HUES48 (cell line): Measurements from ENCODE around the gene SASH3.

Source experiments
- H3K27ac ChIP-seq: one replicate; pipeline ENCODE4 v1.7.0; 2013; ENCODE audit warnings: low read depth, low read length, inconsistent platforms
- H3K27me3 ChIP-seq: 2 replicates; pipeline ENCODE4 v1.6.1; 2013; ENCODE audit warnings: mild to moderate bottlenecking, low read length; ENCODE audit not compliant: control insufficient read depth, insufficient read depth
- H3K36me3 ChIP-seq: 2 replicates; pipeline ENCODE4 v1.6.1; 2013; ENCODE audit warnings: low read length; ENCODE audit not compliant: control insufficient read depth, insufficient read depth
- H3K4me1 ChIP-seq: 2 replicates; pipeline ENCODE4 v1.6.1; 2013; ENCODE audit warnings: mild to moderate bottlenecking, low read length; ENCODE audit not compliant: control insufficient read depth, insufficient read depth
- H3K4me3 ChIP-seq: 2 replicates; pipeline ENCODE4 v1.5.1; 2013; ENCODE audit warnings: mild to moderate bottlenecking, low read depth, low read length
- H3K9ac ChIP-seq: 2 replicates; pipeline ENCODE4 v1.6.1; 2013; ENCODE audit warnings: mild to moderate bottlenecking, low read depth, low read length, moderate library complexity
- H3K9me3 ChIP-seq: 2 replicates; pipeline ENCODE4 v1.6.1; 2013; ENCODE audit warnings: low read length; ENCODE audit not compliant: control insufficient read depth, insufficient read depth

Gene SASH3

DNA sequence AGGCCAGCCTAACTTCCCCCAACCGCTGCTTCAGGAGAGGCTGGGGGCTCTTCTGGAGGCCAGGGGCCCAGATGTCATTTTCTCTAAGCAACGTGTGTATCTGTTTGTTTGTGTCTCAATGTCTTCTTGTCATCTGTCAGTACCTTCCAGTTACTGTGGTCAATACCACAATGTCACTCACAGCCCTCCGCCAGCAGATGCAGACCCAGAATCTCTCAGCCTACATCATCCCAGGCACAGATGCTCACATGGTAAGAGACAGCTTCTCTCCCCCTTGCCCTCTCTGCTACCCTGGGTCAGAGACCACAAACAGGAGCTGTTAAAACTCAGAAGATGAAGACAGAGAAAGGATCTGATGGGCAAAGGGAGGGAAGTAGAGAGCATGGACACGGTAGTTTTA is 35.9 kb upstream of the SASH3 start:
- Histone ChIP-seq H3K27me3 (peaks cover 19% of the 10 kb centered on the region), H3K4me3 (no peak overlapping the region), H3K36me3 (no peaks in the 10 kb centered on the region), H3K9ac (no peak overlapping the region), H3K9me3 (no peaks in the 10 kb centered on the region), H3K27ac (no peak overlapping the region), H3K4me1 (peaks cover 26% of the 10 kb centered on the region)

DNA sequence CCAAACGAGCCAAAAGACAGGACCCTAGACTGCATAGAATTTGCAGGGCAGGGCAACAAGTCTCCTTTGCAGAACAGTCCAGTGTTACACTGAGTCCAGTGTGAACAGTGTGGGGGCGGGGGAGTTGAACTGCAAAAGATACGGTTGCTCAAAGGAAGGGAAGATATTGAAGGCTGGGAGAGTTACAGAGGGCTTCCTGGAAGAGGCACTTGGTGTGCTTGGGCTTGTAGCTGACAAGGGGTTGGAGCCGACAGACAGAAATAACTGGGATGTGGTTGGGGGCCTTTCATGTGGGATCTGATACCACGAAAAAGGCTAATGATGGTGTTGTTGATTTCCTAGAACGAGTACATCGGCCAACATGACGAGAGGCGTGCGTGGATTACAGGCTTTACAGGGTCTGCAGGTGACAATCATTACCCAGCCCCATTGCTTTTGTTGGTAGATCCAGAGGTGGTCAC is 34.9 kb upstream of the SASH3 start:
- Histone ChIP-seq H3K4me1 (peaks cover 16% of the 10 kb centered on the region), H3K9me3 (no peaks in the 10 kb centered on the region), H3K27me3 (peaks cover 19% of the 10 kb centered on the region), H3K4me3 (no peak overlapping the region), H3K27ac (no peak overlapping the region), H3K9ac (no peak overlapping the region), H3K36me3 (no peaks in the 10 kb centered on the region)

DNA sequence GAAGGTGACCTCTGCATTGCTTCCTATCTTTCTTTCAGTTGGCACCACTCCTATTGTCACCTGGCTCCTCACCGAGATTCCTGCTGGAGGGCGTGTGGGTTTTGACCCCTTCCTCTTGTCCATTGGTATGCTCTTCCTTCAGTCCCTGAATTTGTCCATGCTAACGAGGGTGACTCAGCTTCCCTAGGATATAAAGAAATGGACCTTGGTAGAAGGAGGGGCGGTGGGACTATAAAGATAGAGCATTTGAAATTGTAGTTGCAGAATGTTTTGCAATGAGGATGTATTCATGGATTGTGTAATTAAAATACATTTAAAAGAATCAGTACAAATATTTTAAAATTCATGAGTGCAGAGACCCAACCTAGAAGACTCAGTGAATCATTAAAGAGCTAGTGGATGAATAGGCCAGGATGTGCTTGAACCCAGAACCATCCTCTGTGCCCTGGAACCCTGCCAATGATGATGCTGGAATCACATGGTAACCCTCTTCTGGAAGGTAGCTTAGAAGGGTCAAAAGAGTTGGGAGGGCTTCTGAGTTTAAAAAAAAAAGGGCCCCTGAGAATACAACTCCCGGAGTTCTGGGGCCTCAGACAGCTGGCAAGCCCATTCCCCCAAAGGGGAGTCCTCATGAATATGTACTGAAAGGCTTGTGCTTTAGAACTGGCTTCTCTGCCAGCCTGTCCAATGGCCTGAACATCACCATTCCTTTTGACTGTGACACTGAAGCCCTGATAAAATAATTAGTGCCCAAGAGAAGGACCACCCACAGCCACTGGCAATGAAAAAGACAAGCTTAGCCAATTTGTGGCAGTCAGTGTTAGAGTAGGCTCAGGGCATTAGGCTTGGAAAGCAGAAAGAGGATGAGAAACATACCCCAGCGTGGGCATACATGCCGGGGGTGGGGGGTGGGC is 32.9 kb upstream of the SASH3 start:
- H3K4me1 ChIP-seq: peaks cover 12% of the 10 kb centered on the region
- no peak overlapping the region for H3K27ac ChIP-seq
- no peaks in the 10 kb centered on the region for H3K36me3 ChIP-seq
- H3K9ac ChIP-seq: no peak overlapping the region
- H3K9me3 ChIP-seq: no peaks in the 10 kb centered on the region
- no peak overlapping the region for H3K4me3 ChIP-seq
- H3K27me3 ChIP-seq: peaks cover 19% of the 10 kb centered on the region

DNA sequence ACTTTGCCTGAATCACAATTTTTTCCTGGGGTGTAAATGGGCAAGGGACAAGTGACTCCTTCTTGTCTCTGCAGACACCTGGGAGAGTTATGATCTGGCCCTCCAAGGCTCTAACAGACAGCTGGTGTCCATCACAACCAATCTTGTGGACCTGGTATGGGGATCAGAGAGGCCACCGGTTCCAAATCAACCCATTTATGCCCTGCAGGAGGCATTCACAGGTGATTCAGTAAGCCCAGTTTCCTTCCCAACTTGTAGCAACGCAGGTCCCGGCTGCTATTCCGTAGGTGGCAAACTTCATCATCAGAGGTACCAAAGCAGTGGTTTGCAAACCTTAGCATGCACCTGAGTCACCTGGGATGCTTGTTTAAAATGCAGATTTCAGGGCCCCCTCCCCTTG is 32.2 kb upstream of the SASH3 start:
- Histone ChIP-seq H3K36me3 (no peaks in the 10 kb centered on the region), H3K9me3 (no peaks in the 10 kb centered on the region), H3K4me1 (peaks cover 12% of the 10 kb centered on the region), H3K9ac (no peak overlapping the region), H3K4me3 (no peak overlapping the region), H3K27me3 (peaks cover 19% of the 10 kb centered on the region), H3K27ac (no peak overlapping the region)

DNA sequence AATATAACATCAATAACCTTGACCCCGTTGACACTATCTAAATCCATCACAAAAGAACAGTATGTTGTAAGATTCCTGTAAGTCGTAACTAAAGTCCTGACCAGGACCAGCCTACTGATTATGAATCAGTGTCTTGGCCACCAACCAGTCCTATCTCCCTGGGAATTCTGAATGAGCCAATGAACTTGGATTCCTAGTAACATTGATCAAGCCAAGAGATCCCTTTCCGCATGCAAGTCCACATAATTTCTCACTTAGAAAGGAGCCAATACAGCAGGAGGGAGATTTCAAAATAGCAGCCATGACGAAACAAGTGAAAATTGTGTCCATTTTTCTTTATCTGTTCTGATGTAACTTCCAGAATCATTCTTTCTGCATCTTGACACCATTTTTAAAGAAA is 31.4 kb upstream of the SASH3 start:
- Histone ChIP-seq H3K9me3 (no peaks in the 10 kb centered on the region), H3K4me1 (peaks cover 12% of the 10 kb centered on the region), H3K27ac (no peak overlapping the region), H3K9ac (no peak overlapping the region), H3K36me3 (no peaks in the 10 kb centered on the region), H3K27me3 (peaks cover 22% of the 10 kb centered on the region), H3K4me3 (no peak overlapping the region)

DNA sequence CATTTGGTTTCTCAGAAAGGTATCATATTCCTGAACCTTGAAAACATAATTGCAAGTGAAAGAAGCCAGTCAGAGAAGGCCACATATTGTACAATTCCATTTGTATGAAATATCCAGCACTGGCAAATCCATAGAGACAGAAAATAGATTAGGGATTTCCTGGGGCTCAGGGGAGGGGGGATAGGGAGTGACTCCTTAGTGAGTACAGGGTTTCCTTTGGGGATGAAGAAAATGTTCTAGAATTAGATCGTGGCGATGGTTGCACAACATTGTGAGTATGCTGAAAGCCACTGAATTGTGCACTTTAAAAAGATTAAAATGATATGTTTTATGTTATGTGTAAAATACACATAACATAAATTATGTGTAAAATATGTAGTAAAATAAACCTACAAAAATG is 30.7 kb upstream of the SASH3 start:
- Histone ChIP-seq H3K27me3 (peaks cover 18% of the 10 kb centered on the region), H3K27ac (no peak overlapping the region), H3K4me3 (no peak overlapping the region), H3K9me3 (no peaks in the 10 kb centered on the region), H3K4me1 (peaks cover 12% of the 10 kb centered on the region), H3K9ac (no peak overlapping the region), H3K36me3 (no peaks in the 10 kb centered on the region)

DNA sequence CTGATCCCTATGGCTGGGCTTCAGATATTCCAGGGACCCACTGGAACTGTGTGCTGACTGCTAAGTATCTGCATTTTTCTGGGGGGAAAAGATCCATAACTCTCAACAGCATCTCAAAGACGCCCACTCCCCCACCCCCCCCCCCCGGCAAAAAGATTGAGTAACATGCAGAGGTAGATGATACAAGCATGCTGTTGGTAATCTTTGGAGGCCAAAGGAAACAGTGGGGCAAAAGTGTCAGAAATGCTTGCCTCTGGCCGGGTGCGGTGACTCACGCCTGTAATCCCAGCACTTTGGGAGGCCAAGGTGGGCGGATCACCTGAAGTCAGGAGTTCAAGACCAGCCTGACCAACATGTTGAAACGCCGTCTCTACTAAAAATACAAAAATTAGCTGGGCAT is 28.8 kb upstream of the SASH3 start:
- Histone ChIP-seq H3K9ac (no peak overlapping the region), H3K4me3 (no peak overlapping the region), H3K4me1 (peaks cover 16% of the 10 kb centered on the region), H3K27me3 (peaks cover 14% of the 10 kb centered on the region), H3K27ac (no peak overlapping the region), H3K36me3 (no peaks in the 10 kb centered on the region), H3K9me3 (no peaks in the 10 kb centered on the region)

DNA sequence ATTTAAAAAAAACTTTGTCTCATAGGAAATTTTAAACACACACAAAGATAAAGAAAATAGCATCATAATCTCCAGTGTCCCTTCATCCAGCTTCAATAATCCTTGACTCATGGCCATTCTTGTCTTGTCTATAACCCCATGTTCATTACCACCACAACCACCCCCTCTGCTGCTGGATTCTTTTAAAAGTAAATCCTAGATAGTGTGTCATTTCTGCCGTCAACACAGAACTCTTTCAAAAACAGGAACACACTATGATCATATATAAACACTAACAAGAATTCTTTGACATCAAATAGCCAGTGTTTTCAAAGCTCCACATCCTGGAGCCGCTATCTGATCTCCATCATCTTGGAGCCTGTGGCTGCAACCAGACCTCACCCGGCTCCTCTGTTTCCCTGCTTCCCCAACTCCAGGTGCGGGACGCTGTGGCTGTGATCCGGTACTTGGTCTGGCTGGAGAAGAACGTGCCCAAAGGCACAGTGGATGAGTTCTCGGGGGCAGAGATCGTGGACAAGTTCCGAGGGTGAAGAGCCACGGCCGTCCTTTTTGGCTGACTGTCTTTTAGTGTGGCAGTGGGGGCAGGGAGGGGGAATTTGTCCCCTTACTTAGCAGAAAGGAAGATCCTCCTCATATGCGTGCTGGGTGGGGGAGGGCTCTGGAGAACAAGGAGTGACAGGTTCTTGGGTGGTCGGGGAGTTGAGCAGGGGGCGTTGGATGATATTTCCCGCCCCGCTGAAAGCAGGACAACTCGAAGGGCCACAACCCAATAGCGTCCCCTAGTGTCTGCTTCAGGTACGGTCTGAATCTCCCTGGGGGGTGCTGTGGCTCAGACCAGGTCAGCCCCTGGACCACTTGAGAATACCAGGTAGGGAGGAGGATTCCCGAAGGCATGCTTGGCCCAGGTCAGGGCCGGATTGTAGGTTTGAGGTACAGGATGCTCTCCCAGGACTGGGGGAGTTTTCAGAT is 25.4 kb upstream of the SASH3 start:
- no peak overlapping the region for H3K27ac ChIP-seq
- H3K9me3 ChIP-seq: no peaks in the 10 kb centered on the region
- no peaks in the 10 kb centered on the region for H3K36me3 ChIP-seq
- H3K27me3 ChIP-seq: peaks cover 2% of the 10 kb centered on the region; the same call in 1 of the 2 replicates
- H3K9ac ChIP-seq: no peak overlapping the region
- H3K4me1 ChIP-seq: peaks cover 4% of the 10 kb centered on the region; the same call in 1 of the 2 replicates
- H3K4me3 ChIP-seq: no peak overlapping the region

DNA sequence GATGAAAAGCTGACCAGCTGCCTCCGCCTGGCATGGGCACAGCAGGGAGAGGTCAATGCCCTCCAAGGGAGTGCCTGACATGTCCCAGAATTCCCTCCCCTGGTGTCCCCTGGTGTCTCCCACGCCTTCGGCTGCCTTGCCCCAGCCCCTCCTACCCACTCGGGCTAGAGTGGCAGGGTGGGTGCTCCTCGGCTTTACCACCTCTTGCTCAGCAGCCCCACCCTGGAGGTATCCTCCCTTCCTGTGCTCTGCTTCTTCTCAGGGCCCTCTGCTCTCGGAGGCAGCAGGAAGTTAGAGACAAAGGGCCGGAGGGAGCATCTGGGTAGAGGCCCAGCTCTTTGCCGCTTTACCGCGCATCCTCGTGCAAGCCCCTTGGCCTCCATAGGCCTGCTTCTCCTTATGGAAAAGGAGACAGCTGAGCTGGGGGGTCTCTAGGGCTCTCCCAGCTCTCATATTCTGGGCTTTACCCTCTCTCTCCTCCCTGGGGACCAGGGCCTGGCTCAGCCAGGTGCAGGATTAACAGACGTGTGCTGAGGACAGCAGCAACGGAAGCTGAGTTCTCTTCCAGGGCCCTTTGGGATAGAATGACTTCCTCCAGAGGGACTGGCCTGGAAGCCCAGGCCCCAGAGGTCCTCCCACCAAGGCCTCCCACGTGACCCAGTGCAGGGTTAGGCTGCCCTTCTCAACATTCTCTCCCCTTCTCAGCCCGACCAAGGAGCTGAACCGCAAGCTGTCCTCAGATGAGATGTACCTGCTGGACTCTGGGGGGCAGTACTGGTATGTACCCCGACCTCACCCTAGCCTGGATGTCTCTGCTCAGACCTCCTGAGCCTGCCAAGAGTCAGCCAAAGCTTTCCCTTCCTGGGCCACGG is 23.7 kb upstream of the SASH3 start:
- Histone ChIP-seq H3K9ac (no peak overlapping the region), H3K27me3 (peaks cover 2% of the 10 kb centered on the region; the same call in 1 of the 2 replicates), H3K27ac (no peak overlapping the region), H3K4me1 (peaks cover 4% of the 10 kb centered on the region; the same call in 1 of the 2 replicates), H3K36me3 (no peaks in the 10 kb centered on the region), H3K4me3 (no peak overlapping the region), H3K9me3 (no peaks in the 10 kb centered on the region)

DNA sequence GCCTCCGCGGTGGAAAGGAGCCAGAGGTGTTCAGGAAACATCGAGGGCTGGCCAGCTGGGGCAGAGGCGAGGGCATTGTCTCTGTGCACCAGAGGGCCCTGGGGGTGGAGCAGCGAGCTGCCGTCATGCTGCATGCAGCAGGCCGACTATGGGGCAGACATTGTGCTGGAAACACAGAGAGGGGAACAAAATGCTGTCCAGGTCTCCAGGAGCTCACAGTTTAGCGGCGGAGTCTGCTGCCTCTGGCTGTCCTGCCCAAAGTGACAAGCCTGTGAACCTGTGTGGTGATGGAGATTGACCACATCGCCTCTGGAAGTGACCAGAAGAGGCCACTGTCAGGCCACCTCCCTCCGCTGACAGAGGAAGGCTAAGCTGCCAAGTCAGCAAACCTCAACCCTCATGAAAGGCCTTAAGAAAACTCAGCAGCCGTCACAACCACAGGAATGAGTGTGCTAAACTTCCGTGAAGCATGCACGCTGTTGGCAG is 20.1 kb upstream of the SASH3 start:
- no peak overlapping the region for H3K4me3 ChIP-seq
- no peak overlapping the region for H3K27ac ChIP-seq
- H3K27me3 ChIP-seq: no peaks in the 10 kb centered on the region; the same call in 1 of the 2 replicates
- no peak overlapping the region for H3K9ac ChIP-seq
- no peaks in the 10 kb centered on the region for H3K36me3 ChIP-seq
- H3K9me3 ChIP-seq: no peaks in the 10 kb centered on the region
- H3K4me1 ChIP-seq: no peaks in the 10 kb centered on the region
